OCI-LY3 (cell line): ENCODE data around the gene HPS1.

Experiments
- CTCF ChIP-seq: fragments of 200-600, 300-600 bp; sonication (generic); IDR thresholded peaks from 2 replicates; pipeline ENCODE4 v1.5.1; 2014; ENCODE audit warnings: antibody characterized with exemption, low read length, low read depth
- EZH2phosphoT487 ChIP-seq: fragments of 200-600 bp; shearing (Covaris generic); IDR thresholded peaks from 2 replicates; pipeline ENCODE4 v1.6.1; 2018; ENCODE audit warnings: antibody characterized with exemption, mixed run types, low read depth

GRCh38 chr10:98384531-98385133, 62.1 kb downstream of the HPS1 start:
- no peak for TF ChIP-seq CTCF
- TF ChIP-seq EZH2phosphoT487, result no peak
